Subcutaneous abdominal adipose tissue (tissue), 5 donors: ENCODE data around the gene ISG15.

Experiments used
- H3K27ac ChIP-seq: one replicate; pipeline ENCODE4 v1.7.0; 2013; ENCODE audit warnings: low read depth, mild to moderate bottlenecking, inconsistent platforms, low read length, moderate library complexity
- H3K27me3 ChIP-seq, 5 donors: one replicate each; pipeline ENCODE4 v1.7.0; 2013; ENCODE audit warnings: low read length in 5 of 5, inconsistent platforms in 1 of 5; ENCODE audit not compliant: control insufficient read depth in 5 of 5, insufficient read depth in 4 of 5
- H3K36me3 ChIP-seq, 5 donors: one replicate each; pipeline ENCODE4 v1.7.0; 2013; ENCODE audit warnings: low read length in 5 of 5; ENCODE audit not compliant: control insufficient read depth in 5 of 5, insufficient read depth in 5 of 5
- H3K4me1 ChIP-seq, 5 donors: one replicate each; pipeline ENCODE4 v1.7.0; 2013; ENCODE audit warnings: low read length in 5 of 5, mild to moderate bottlenecking in 3 of 5, moderate library complexity in 1 of 5; ENCODE audit not compliant: control insufficient read depth in 5 of 5, insufficient read depth in 5 of 5
- H3K4me3 ChIP-seq, 5 donors: one replicate each; pipeline ENCODE4 v1.7.0; 2013; ENCODE audit warnings: low read length in 5 of 5, low read depth in 1 of 5
- H3K9ac ChIP-seq, 5 donors: one replicate each; pipeline ENCODE4 v1.7.0; 2013; ENCODE audit warnings: low read length in 5 of 5, mild to moderate bottlenecking in 4 of 5, moderate library complexity in 3 of 5
- H3K9me3 ChIP-seq, 5 donors: one replicate each; pipeline ENCODE4 v1.7.0; 2013; ENCODE audit warnings: low read length in 5 of 5; ENCODE audit not compliant: control insufficient read depth in 5 of 5
- donor health status: healthy.
- donor health status: healthy.
- donor health status: healthy.
- donor health status: healthy.
- donor health status: healthy.

Gene ISG15

GRCh38 chr1:1013105-1013921 is at the start of gene ISG15:
Gene ISG15, plus strand, starts transcription at chr1:1013497. Its CDS starts 77 bp downstream, at chr1:1013574.
- Histone ChIP-seq H3K4me1 (peaks cover 0 to 23% (median 22%) of the 10 kb centered on the region in 5 donors), H3K9ac (peak within 1 kb of the TSS; percentile 29 to 90 (median 82)), H3K27ac (peak within 1 kb of the TSS; percentile 70), H3K36me3 (no peaks in the 10 kb centered on the region), H3K27me3 (peaks cover 0 to 3% (median 0%) of the 10 kb centered on the region in 5 donors), H3K4me3 (peak within 1 kb of the TSS; percentile 80 to 95 (median 94)), H3K9me3 (no peaks in the 10 kb centered on the region)

DNA sequence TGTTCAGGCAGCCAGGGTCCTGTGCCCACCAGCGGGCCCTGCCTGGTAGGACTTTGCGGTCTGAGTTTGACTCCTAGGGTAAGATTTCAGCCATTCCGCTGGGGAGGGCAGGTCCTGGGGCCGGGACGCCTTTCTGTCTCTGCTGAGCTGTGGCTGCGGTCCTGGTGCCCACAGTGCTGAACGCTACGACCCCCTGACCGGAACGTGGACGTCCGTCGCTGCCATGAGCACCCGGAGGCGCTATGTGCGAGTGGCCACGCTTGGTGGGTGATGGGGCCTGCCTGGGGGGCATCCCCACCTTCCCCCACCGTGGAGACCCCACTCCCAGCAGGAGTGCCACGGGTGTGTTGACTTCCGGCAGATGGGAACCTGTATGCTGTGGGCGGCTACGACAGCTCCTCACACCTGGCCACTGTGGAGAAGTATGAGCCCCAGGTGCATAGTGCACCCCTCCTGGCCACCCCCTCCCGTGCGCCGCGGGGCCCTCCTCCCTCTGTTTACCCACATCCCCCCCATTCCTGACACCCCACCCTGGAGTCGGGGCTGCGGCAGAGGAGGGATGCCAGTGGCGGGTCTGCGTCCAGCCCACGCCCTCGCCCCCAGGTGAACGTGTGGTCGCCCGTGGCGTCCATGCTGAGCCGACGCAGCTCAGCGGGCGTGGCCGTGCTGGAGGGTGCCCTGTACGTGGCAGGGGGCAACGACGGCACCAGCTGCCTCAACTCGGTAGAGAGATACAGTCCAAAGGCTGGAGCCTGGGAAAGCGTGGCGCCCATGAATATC is 49.4 kb upstream of the ISG15 start:
- Histone ChIP-seq H3K27me3 (peaks cover 10 to 17% (median 15%) of the 10 kb centered on the region in 5 donors), H3K36me3 (peaks cover 0 to 19% (median 2%) of the 10 kb centered on the region in 5 donors), H3K4me3 (no peak overlapping the region), H3K9me3 (no peaks in the 10 kb centered on the region), H3K27ac (no peak overlapping the region), H3K9ac (no peak overlapping the region), H3K4me1 (peaks cover 0 to 37% (median 28%) of the 10 kb centered on the region in 5 donors)

DNA sequence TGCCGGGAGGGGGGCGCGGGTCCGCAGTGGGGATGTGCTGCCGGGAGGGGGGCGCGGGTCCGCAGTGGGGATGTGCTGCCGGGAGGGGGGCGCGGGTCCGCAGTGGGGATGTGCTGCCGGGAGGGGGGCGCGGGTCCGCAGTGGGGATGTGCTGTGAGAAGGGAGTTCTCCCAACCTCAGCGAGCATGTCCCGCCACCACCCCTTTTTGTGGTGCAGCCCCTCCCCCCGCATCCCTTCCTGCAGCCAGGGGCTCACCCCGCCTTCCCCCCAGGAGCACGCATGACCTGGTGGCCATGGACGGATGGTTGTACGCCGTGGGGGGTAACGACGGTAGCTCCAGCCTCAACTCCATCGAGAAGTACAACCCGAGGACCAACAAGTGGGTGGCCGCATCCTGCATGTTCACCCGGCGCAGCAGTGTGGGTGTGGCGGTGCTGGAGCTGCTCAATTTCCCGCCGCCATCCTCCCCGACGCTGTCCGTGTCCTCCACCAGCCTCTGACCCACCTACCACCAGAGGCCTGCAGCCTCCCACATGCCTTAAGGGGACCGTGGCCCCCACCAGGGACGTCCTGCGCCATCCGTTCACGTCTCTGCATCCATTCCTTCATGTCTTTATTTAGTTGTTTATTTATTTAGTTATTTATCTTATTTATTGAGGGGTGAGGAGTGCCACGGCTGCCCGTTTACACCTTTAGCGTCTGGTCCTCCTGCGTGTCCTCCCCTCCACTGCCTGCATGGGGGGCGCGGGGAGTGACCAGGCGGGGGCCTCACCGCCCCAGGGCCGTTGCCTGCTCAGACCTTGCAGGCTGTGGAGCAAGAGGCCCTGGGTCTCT is 48.4 kb upstream of the ISG15 start:
- Histone ChIP-seq H3K9me3 (no peaks in the 10 kb centered on the region), H3K4me3 (no peak overlapping the region), H3K27me3 (peaks cover 17 to 23% (median 19%) of the 10 kb centered on the region in 5 donors), H3K36me3 (peaks cover 0 to 19% (median 2%) of the 10 kb centered on the region in 5 donors), H3K27ac (no peak overlapping the region), H3K9ac (no peak overlapping the region), H3K4me1 (peaks cover 0 to 30% (median 23%) of the 10 kb centered on the region in 5 donors)

GRCh38 chr1:965526-966134 is 47.7 kb upstream of the ISG15 start:
- Histone ChIP-seq H3K27ac (no peak overlapping the region), H3K27me3 (peaks cover 23 to 31% (median 25%) of the 10 kb centered on the region in 5 donors), H3K4me1 (peaks cover 0 to 26% (median 23%) of the 10 kb centered on the region in 5 donors), H3K36me3 (peaks cover 0 to 19% (median 2%) of the 10 kb centered on the region in 5 donors), H3K4me3 (no peak overlapping the region), H3K9ac (peak overlapping the region in 1 of 5 donors; percentile 74), H3K9me3 (no peaks in the 10 kb centered on the region)

DNA sequence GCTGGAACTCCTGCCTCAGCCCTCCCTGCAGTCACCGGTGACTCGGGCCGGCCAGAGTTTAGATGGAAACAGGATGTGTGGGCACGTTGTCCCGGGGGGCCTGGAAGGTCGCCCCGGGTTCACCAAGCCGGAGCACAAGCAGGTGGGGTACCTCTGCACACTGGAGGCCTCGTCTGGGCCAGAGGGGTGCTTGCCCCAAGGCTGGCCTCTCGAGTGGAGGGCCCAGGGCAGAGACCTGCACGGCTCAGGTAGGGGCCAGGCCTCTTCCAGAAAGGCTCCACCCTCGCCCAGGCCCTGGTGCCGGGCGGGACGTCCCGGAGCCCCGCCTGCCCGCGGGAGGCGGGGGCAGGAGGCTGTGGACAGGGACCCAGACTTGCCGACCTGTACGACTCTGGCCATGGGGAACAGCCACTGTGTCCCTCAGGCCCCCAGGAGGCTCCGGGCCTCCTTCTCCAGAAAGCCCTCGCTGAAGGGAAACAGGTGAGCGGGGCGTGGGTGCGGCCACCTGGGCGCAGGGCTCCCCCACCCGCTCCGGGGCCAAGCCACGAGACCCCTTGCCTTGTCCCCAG is 47.1 kb upstream of the ISG15 start, which contains the start of gene PLEKHN1:
PLEKHN1 (plus strand) TSS at position 348 of the 569 bp plus-strand sequence; CDS start at position 398, 50 bp downstream.
- no peaks in the 10 kb centered on the region for H3K9me3 ChIP-seq
- no peak within 1 kb of the TSS for H3K27ac ChIP-seq
- peaks cover 24 to 36% (median 30%) of the 10 kb centered on the region in 5 donors for H3K27me3 ChIP-seq
- H3K9ac ChIP-seq: peak within 1 kb of the TSS in 4 of 5 donors; percentile 48 to 74 (median 66)
- peak within 1 kb of the TSS in 4 of 5 donors; percentile 70 to 81 (median 78) for H3K4me3 ChIP-seq
- peaks cover 0 to 24% (median 22%) of the 10 kb centered on the region in 5 donors for H3K4me1 ChIP-seq
- peaks cover 0 to 19% (median 2%) of the 10 kb centered on the region in 5 donors for H3K36me3 ChIP-seq

GRCh38 chr1:966704-967300 is 46.5 kb upstream of the ISG15 start:
- peaks cover 0 to 18% (median 18%) of the 10 kb centered on the region in 5 donors for H3K4me1 ChIP-seq
- peaks cover 0 to 19% (median 2%) of the 10 kb centered on the region in 5 donors for H3K36me3 ChIP-seq
- no peaks in the 10 kb centered on the region for H3K9me3 ChIP-seq
- H3K27ac ChIP-seq: no peak overlapping the region
- peak overlapping the region in 4 of 5 donors; percentile 70 to 81 (median 78) for H3K4me3 ChIP-seq
- peak overlapping the region in 4 of 5 donors; percentile 48 to 74 (median 66) for H3K9ac ChIP-seq
- H3K27me3 ChIP-seq: peaks cover 24 to 42% (median 36%) of the 10 kb centered on the region in 5 donors

- peaks cover 29 to 48% (median 41%) of the 10 kb centered on the region in 5 donors for H3K27me3 ChIP-seq
- H3K4me1 ChIP-seq: peaks cover 0 to 18% (median 18%) of the 10 kb centered on the region in 5 donors
- no peaks in the 10 kb centered on the region for H3K9me3 ChIP-seq
- H3K36me3 ChIP-seq: peaks cover 0 to 13% (median 2%) of the 10 kb centered on the region in 5 donors
- H3K27ac ChIP-seq: no peak overlapping the region
- H3K9ac ChIP-seq: no peak overlapping the region
- no peak overlapping the region for H3K4me3 ChIP-seq
Measured at GRCh38 chr1:967466-968343, 45.6 kb upstream of the ISG15 start.

- peaks cover 0 to 18% (median 18%) of the 10 kb centered on the region in 5 donors for H3K4me1 ChIP-seq
- peaks cover 0 to 3% (median 0%) of the 10 kb centered on the region in 5 donors for H3K36me3 ChIP-seq
- peaks cover 34 to 64% (median 57%) of the 10 kb centered on the region in 5 donors for H3K27me3 ChIP-seq
- no peak overlapping the region for H3K27ac ChIP-seq
- H3K9me3 ChIP-seq: no peaks in the 10 kb centered on the region
- no peak overlapping the region for H3K4me3 ChIP-seq
- no peak overlapping the region for H3K9ac ChIP-seq
Measured at GRCh38 chr1:969260-969855, 43.9 kb upstream of the ISG15 start.
